H1 (cell line): Measurements from ENCODE around the gene APBA2. TPM values are rescaled to one million over a fixed set of nuclear protein-coding genes. Genes with fewer than 3 reads are reported as not detected.

Source experiments
- CTCF ChIA-PET: fragments of 300-600 bp; sonication (Branson Sonifier 250); formaldehyde crosslinking; loops from one replicate; lab custom pipeline; 2021; ENCODE audit not compliant: partially characterized antibody; lab: Charles Lee
- POLR2A ChIA-PET: fragments of 300-600 bp; sonication (Branson Sonifier 250); formaldehyde crosslinking; loops from one replicate; lab custom pipeline; 2021; ENCODE audit warnings: inconsistent platforms; ENCODE audit not compliant: partially characterized antibody; lab: Charles Lee
- DNase-seq, 2 experiments: peaks; one replicate each; pipeline versions ENCODE4 v3.0.0 to v3.0.0-alpha.2; 2010 to 2022; ENCODE audit warnings: low spot score in 2 of 2, low read depth in 1 of 2, mixed read lengths in 1 of 2
- FAIRE-seq: peaks from 2 replicates; lab custom pipeline; 2011; peaks lifted over from hg19 to GRCh38; lab: Jason Lieb, UNC
- H2AFZ ChIP-seq: 2 replicates; pipeline ENCODE4 v1.8.1; 2012; ENCODE audit warnings: low read length, inconsistent platforms
- H2AK5ac ChIP-seq: 2 replicates; pipeline ENCODE4 v1.6.1; 2013; ENCODE audit warnings: low read depth, low read length
- H2BK120ac ChIP-seq: replicated peaks from 2 replicates; pipeline ENCODE3; 2013; ENCODE audit warnings: low read depth, low read length, inconsistent platforms
- H2BK12ac ChIP-seq: 2 replicates; pipeline ENCODE4 v1.6.1; 2013; ENCODE audit warnings: low read depth, low read length
- H2BK15ac ChIP-seq: 2 replicates; pipeline ENCODE4 v1.6.1; 2013; ENCODE audit warnings: low read length
- H2BK20ac ChIP-seq: 2 replicates; pipeline ENCODE4 v1.6.1; 2013; ENCODE audit warnings: low read length
- H2BK5ac ChIP-seq: 2 replicates; pipeline ENCODE4 v1.6.1; 2013; ENCODE audit warnings: low read depth, low read length
- H3K14ac ChIP-seq: 2 replicates; pipeline ENCODE4 v1.6.1; 2013; ENCODE audit warnings: inconsistent platforms; ENCODE audit not compliant: insufficient read length
- H3K18ac ChIP-seq: 2 replicates; pipeline ENCODE4 v1.6.1; 2013; ENCODE audit warnings: low read length; ENCODE audit errors: extremely low read depth
- H3K23ac ChIP-seq: 2 replicates; pipeline ENCODE4 v1.6.1; 2013; ENCODE audit warnings: inconsistent platforms; ENCODE audit not compliant: insufficient read length
- H3K23me2 ChIP-seq: 2 replicates; pipeline ENCODE4 v1.6.1; 2013; ENCODE audit warnings: low read depth, low read length
- H3K27ac ChIP-seq: 2 replicates; pipeline ENCODE4 v1.6.1; 2011; ENCODE audit warnings: low read depth, low read length, inconsistent platforms
- H3K27me3 ChIP-seq, 4 experiments: replicated peaks in 1 of 4; 1 replicate in 1 of 4; 2 replicates in 3 of 4; pipeline versions ENCODE4 v1.6.1 to v1.8.1; 2011 to 2013; ENCODE audit warnings: low read length in 3 of 4, mild to moderate bottlenecking in 3 of 4, inconsistent platforms in 2 of 4, mixed read lengths in 2 of 4, moderate library complexity in 1 of 4; ENCODE audit not compliant: control insufficient read depth in 3 of 4, insufficient read depth in 3 of 4; ENCODE audit errors: extremely low read depth in 1 of 4
- H3K36me3 ChIP-seq, 4 experiments: 2 replicates each; pipeline versions ENCODE4 v1.6.1 to v1.8.1; 2011 to 2013; ENCODE audit warnings: mild to moderate bottlenecking in 4 of 4, low read length in 3 of 4, moderate library complexity in 2 of 4, control low read depth in 1 of 4, inconsistent platforms in 1 of 4; ENCODE audit not compliant: insufficient read depth in 4 of 4, control insufficient read depth in 2 of 4
- H3K4ac ChIP-seq: replicated peaks from 2 replicates; pipeline ENCODE3; 2013; ENCODE audit warnings: low read length, low read depth, mixed read lengths, inconsistent platforms; ENCODE audit not compliant: insufficient read length
- H3K4me1 ChIP-seq, 4 experiments: replicated peaks in 1 of 4; 1 replicate in 1 of 4; 2 replicates in 3 of 4; pipeline versions ENCODE4 v1.6.1 to v1.8.1; 2011 to 2013; ENCODE audit warnings: low read length in 3 of 4, inconsistent platforms in 2 of 4, mixed read lengths in 1 of 4; ENCODE audit not compliant: insufficient read depth in 4 of 4, control insufficient read depth in 3 of 4
- H3K4me2 ChIP-seq, 2 experiments: 2 replicates each; pipeline versions ENCODE4 v1.6.1 to v1.8.1; 2011 to 2013; ENCODE audit warnings: low read depth in 2 of 2, low read length in 2 of 2, control low read depth in 1 of 2, inconsistent platforms in 1 of 2, mild to moderate bottlenecking in 1 of 2; ENCODE audit not compliant: insufficient read depth in 1 of 2
- H3K4me3 ChIP-seq, 4 experiments: fragments of 200-600, 300-600 bp in 1 of 4; sonication (generic), shearing (Covaris generic), sonication (Bioruptor Twin) in 1 of 4; 2 replicates each; pipeline versions ENCODE4 v1.5.1 to v1.8.1; 2011 to 2016; ENCODE audit warnings: low read length in 4 of 4, low read depth in 3 of 4, control low read depth in 2 of 4, inconsistent platforms in 2 of 4, mild to moderate bottlenecking in 2 of 4, mixed read lengths in 1 of 4, moderate library complexity in 1 of 4; ENCODE audit not compliant: insufficient read depth in 2 of 4; ENCODE audit errors: extremely low read depth in 1 of 4
- H3K56ac ChIP-seq: replicated peaks from 2 replicates; pipeline ENCODE3; 2013; ENCODE audit warnings: low read depth, mild to moderate bottlenecking, mixed read lengths, low read length, inconsistent platforms; ENCODE audit not compliant: insufficient read length
- H3K79me1 ChIP-seq: 2 replicates; pipeline ENCODE4 v1.6.1; 2013; ENCODE audit warnings: low read depth, low read length, control low read depth
- H3K79me2 ChIP-seq, 2 experiments: 2 replicates each; pipeline versions ENCODE4 v1.6.1 to v1.8.1; 2012 to 2013; ENCODE audit warnings: low read length in 2 of 2, mild to moderate bottlenecking in 2 of 2, inconsistent platforms in 1 of 2; ENCODE audit not compliant: insufficient read depth in 2 of 2, control insufficient read depth in 1 of 2
- H3K9ac ChIP-seq, 4 experiments: replicated peaks in 1 of 4; 1 replicate in 1 of 4; 2 replicates in 3 of 4; pipeline versions ENCODE4 v1.6.1 to v1.8.1; 2011 to 2013; ENCODE audit warnings: low read depth in 3 of 4, low read length in 3 of 4, control low read depth in 2 of 4, mild to moderate bottlenecking in 2 of 4, moderate library complexity in 2 of 4, inconsistent platforms in 1 of 4; ENCODE audit errors: extremely low read depth in 1 of 4
- H3K9me3 ChIP-seq, 2 experiments: 2 replicates each; pipeline versions ENCODE4 v1.6.1 to v1.8.1; 2012 to 2013; ENCODE audit warnings: mild to moderate bottlenecking in 2 of 2, moderate library complexity in 2 of 2, control low read depth in 1 of 2, inconsistent platforms in 1 of 2, low read depth in 1 of 2, low read length in 1 of 2, mixed read lengths in 1 of 2; ENCODE audit not compliant: insufficient read depth in 2 of 2
- H4K20me1 ChIP-seq, 2 experiments: replicated peaks in 1 of 2; 2 replicates each; pipeline versions ENCODE3 to v1.8.1; 2011 to 2013; ENCODE audit warnings: inconsistent platforms in 2 of 2, low read length in 2 of 2, mild to moderate bottlenecking in 1 of 2; ENCODE audit not compliant: insufficient read depth in 2 of 2, control insufficient read depth in 1 of 2
- H4K5ac ChIP-seq: 2 replicates; pipeline ENCODE4 v1.6.1; 2013; ENCODE audit warnings: low read length, low read depth, mixed read lengths, inconsistent platforms; ENCODE audit not compliant: insufficient read length
- H4K8ac ChIP-seq: 2 replicates; pipeline ENCODE4 v1.8.0; 2013; ENCODE audit warnings: mild to moderate bottlenecking, moderate library complexity, low read length, inconsistent platforms; ENCODE audit not compliant: insufficient read depth; ENCODE audit errors: extremely low read depth
- H4K91ac ChIP-seq: replicated peaks from 2 replicates; pipeline ENCODE3; 2013; ENCODE audit warnings: low read length, mixed read lengths, inconsistent platforms; ENCODE audit not compliant: insufficient read length
- ATF3 ChIP-seq: IDR thresholded peaks from 2 replicates; pipeline ENCODE4 v1.6.1; 2011; ENCODE audit warnings: low read depth, mild to moderate bottlenecking, low read length; ENCODE audit not compliant: insufficient read depth
- BCL11A ChIP-seq, 2 experiments: IDR thresholded peaks; one replicate each; pipeline ENCODE4 v1.6.1; 2011; ENCODE audit warnings: low read depth in 2 of 2, low read length in 2 of 2, mild to moderate bottlenecking in 2 of 2
- CHD1 ChIP-seq: IDR thresholded peaks from 2 replicates; pipeline ENCODE4 v1.6.1; 2012; ENCODE audit warnings: low read depth, low read length, improper control_type of control experiment
- E2F6 ChIP-seq: IDR thresholded peaks from 2 replicates; pipeline ENCODE4 v1.6.1; 2012; ENCODE audit warnings: inconsistent platforms
- EZH2 ChIP-seq: fragments of 200-600 bp; sonication (generic); IDR thresholded peaks from 2 replicates; pipeline ENCODE4 v1.7.1; 2012; ENCODE audit warnings: low read depth, mild to moderate bottlenecking, moderate library complexity, low read length, inconsistent platforms; ENCODE audit not compliant: severe bottlenecking
- HDAC2 ChIP-seq, 2 experiments: fragments of 300-600 bp in 1 of 2; sonication (generic) in 1 of 2; IDR thresholded peaks; 2 replicates each; pipeline ENCODE4 v1.6.1; 2011 to 2012; ENCODE audit warnings: low read depth in 2 of 2, low read length in 2 of 2, mild to moderate bottlenecking in 2 of 2, moderate library complexity in 2 of 2, borderline replicate concordance in 1 of 2, inconsistent platforms in 1 of 2
- KDM5A ChIP-seq: fragments of 200-600 bp; IDR thresholded peaks from 2 replicates; pipeline ENCODE4 v1.7.1; 2012; ENCODE audit warnings: mild to moderate bottlenecking, low read length, inconsistent platforms, mixed read lengths
- POLR2A ChIP-seq, 2 experiments: IDR thresholded peaks; 1 replicate in 1 of 2; 2 replicates in 1 of 2; pipeline ENCODE4 v1.6.1; 2011; ENCODE audit warnings: low read depth in 2 of 2, low read length in 2 of 2, mild to moderate bottlenecking in 2 of 2; ENCODE audit errors: control extremely low read depth in 1 of 2
- SIN3A ChIP-seq, 2 experiments: IDR thresholded peaks in 1 of 2; conservative IDR thresholded peaks in 1 of 2; 2 replicates each; pipeline ENCODE4 v1.6.1; 2011 to 2012; ENCODE audit warnings: low read length in 2 of 2, improper control_type of control experiment in 1 of 2, low read depth in 1 of 2, mild to moderate bottlenecking in 1 of 2
- TAF7 ChIP-seq: optimal IDR thresholded peaks from 2 replicates; pipeline ENCODE3; 2011; ENCODE audit warnings: low read depth, mild to moderate bottlenecking, inconsistent platforms, low read length, moderate library complexity, borderline replicate concordance
- ZNF274 ChIP-seq: IDR thresholded peaks from 2 replicates; pipeline ENCODE4 v1.7.0; 2012; ENCODE audit warnings: low read length, borderline replicate concordance; ENCODE audit errors: extremely low read depth
- WGBS, 2 experiments: shearing (Covaris generic) in 1 of 2; methylation state at CpG; one replicate each; pipeline versions ENCODE4 v1.1.6 to v1.1.7; 2013 to 2015; ENCODE audit warnings: low lambda C conversion rate in 2 of 2, mixed read lengths in 2 of 2, inconsistent platforms in 1 of 2, low coverage in 1 of 2, missing lambda C conversion rate in 1 of 2; ENCODE audit not compliant: insufficient replicate concordance in 2 of 2, insufficient coverage in 1 of 2, insufficient read length in 1 of 2; ENCODE audit errors: extremely low coverage in 1 of 2, missing lambda C conversion rate in 1 of 2; 5-methylcytosine and 5-hydroxymethylcytosine counted together
- polyA plus RNA-seq, 7 experiments: library from polyadenylated mRNA; depleted of rRNA in 3 of 7; stranded (reverse) in 5 of 7; unstranded in 2 of 7; fragments of >200 nt in 5 of 7; fragments of 200-250 nt in 2 of 7; gene quantifications; 1 replicate in 5 of 7; 2 replicates in 1 of 7; 4 replicates in 1 of 7; pipeline versions ENCODE4 v1.2.1 to v1.2.3, GENCODE V29; 2011 to 2013; ENCODE audit warnings: missing spikeins in 2 of 7, mixed read lengths in 2 of 7
- total RNA-seq: library from RNA; stranded (reverse); fragmentation: NEBNext Ultra II Directional; extraction: Animal tissue kit (Norgen Biotek cat#: 25700); gene quantifications from 2 replicates; pipeline ENCODE4 v1.2.1, GENCODE V29; 2021

APBA2 gene
- total and polyA plus RNA-seq, 2 of the 8 experiments (the other 6 are each of a cell fraction or from before 2014, with no cell fraction given) = 15.5 to 19.0 TPM

- FAIRE-seq = no peak
- DNase-seq = no peak
- POLR2A ChIA-PET = no interaction called here
- TF ChIP-seq KDM5A (no peak), HDAC2 (IDR thresholded peaks at IDR 0.05; ENCODE audit: borderline replicate concordance in 1 of 2, low read depth in 2 of 2, low read length in 2 of 2) (no peak), ATF3 (no peak), EZH2 (no peak), ZNF274 (no peak), SIN3A (conservative IDR thresholded peaks at IDR 0.05 in 1 of 2, IDR thresholded peaks at IDR 0.05 in 1 of 2; ENCODE audit: low read depth in 1 of 2, low read length in 2 of 2) (no peak), CHD1 (no peak), BCL11A (IDR thresholded peaks at IDR 0.05; ENCODE audit: low read depth in 2 of 2, low read length in 2 of 2) (no peak), TAF7 (no peak), POLR2A (IDR thresholded peaks at IDR 0.05; ENCODE audit: control extremely low read depth in 1 of 2, low read depth in 2 of 2, low read length in 2 of 2) (no peak), E2F6 (no peak)
Observed at GRCh38 chr15:29003191-29003839, 117.5 kb downstream of the APBA2 start.

More at GRCh38 chr15:29003191-29003839, 117.5 kb downstream of the APBA2 start:
- Histone ChIP-seq H3K36me3 (no peaks in the 10 kb centered on the region), H3K4me1 (no peaks in the 10 kb centered on the region), H3K27ac (no peak overlapping the region), H3K79me1 (no peaks in the 10 kb centered on the region; the same call in 1 of the 2 replicates), H2BK120ac (no peak overlapping the region), H3K9me3 (peaks cover 0 to 3% of the 10 kb centered on the region in 2 experiments; a peak in 1 of 4 replicates), H4K91ac (no peak overlapping the region), H3K79me2 (no peaks in the 10 kb centered on the region), H2BK15ac (no peak overlapping the region), H3K4me3 (no peak overlapping the region), H4K5ac (no peak overlapping the region), H3K4ac (no peak overlapping the region), H3K18ac (no peak overlapping the region), H3K23ac (no peak overlapping the region), H2AK5ac (no peak overlapping the region), H2BK5ac (no peak overlapping the region), H3K56ac (no peak overlapping the region), H3K4me2 (no peak overlapping the region), H2BK20ac (no peak overlapping the region), H3K27me3 (no peaks in the 10 kb centered on the region), H3K23me2 (no peaks in the 10 kb centered on the region; the same call in 1 of the 2 replicates), H3K14ac (no peak overlapping the region), H2AFZ (no peak overlapping the region), H2BK12ac (no peak overlapping the region), H4K8ac (no peak overlapping the region), H4K20me1 (peaks cover 0 to 2% of the 10 kb centered on the region in 2 experiments), H3K9ac (no peak overlapping the region)
- WGBS, 2 experiments = 85% methylated on average over 7 of the region's 7 CpGs; no CpG with 5 or more reads in 1 of the 2 experiments
- CTCF ChIA-PET = interaction anchor here (0.7 to 1.0 kb wide), 2 partner anchors 83 to 86 kb away, joined by 3 read pairs; no protein-coding TSS in a partner anchor
